ENCODE results near the gene CYB5B.

- no peak for TF ChIP-seq CTCF (IDR thresholded peaks at IDR 0.05)
- TF ChIP-seq POLR2A (IDR thresholded peaks at IDR 0.05): no peak
These were observed 61.4 kb downstream of the CYB5B start for GRCh38 chr16:69485816-69486215.

Data from thyroid gland (tissue), 4 donors.